NCI-H748 (cell line): Measurements from ENCODE around the gene ATP5IF1.

Experiments
- DNase-seq: peaks from one replicate; lab custom pipeline; 2025; ENCODE audit not compliant: unreplicated experiment; lab: John Stamatoyannopoulos, UW

Gene ATP5IF1

DNA sequence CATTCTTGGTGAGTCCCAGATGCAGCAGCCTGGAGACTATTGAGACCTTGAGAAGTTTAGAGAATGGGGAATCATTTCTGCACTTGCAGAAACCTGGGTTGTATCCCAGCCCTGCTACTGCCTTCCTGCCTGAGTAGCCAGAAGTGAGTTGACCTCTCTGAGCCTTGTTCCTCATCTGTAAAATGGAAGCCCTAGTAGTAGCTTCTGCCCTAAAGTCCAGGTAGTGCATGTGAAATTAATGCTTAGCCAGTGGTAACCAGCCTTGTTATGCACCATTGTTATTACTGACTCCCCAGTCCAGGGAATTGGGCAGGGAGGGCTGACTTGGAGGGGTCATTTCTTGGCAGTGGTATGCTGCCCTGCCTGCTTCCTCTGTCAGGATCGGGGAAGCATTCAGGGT lies 29.0 kb downstream of the ATP5IF1 start:
- no peak for DNase-seq

DNA sequence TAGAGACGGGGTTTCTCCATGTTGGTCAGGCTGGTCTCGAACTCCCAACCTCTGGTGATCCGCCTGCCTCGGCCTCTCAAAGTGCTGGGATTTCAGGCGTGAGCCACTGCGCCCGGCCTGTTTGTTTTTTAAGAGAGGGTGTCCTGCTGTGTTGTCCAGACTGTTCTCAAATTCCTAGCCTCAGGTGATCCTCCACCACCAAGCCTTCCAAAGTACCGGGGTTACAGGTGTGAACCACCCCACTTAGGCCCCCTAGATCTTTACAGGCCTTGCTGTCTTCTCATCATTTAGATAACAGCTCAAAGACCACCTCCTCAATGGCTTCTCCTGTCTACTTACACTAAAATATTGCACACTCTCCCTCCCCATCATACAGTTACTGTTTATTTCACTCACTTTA lies 29.7 kb downstream of the ATP5IF1 start:
- no peak for DNase-seq

DNA sequence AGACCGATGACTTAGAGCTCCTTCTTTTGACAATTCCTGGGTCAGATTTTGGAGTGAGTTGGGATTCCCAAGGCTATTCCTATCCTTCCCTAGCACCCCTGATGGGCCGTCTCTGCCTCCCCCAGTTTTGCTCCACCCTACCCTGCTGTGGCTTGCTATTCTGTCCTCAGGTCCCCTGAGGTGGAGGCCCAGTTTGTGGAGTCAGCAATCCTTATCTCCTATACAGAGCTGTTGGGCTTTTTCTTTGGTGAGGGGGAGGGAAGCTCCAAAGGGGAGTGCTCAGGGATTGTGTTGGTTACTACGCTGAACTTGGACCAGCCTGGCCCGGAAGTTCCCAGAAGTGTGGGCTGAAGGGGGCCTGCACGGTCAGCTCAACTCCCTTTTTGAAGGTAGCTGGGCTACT lies 31.0 kb downstream of the ATP5IF1 start:
- no peak for DNase-seq

DNA sequence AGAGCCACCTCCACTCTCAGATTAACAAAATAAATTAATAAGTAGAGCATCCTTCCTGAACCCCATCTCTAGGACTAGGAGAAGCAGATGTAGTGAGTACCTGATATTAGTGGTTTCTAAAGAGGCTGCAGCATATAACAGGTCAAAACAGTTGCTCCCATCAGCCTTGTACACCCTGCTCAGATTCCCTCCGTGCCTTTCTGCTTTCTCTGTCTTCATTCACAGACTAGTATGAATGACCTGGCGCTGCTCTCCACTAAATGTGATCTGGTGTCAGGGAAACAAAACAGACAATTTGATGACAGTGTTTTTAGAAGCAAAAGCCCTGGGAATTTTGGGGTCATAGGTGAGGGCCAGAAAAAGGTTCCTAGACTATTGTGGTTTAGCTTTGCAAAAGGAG lies 31.7 kb downstream of the ATP5IF1 start:
- DNase-seq, result no peak

DNA sequence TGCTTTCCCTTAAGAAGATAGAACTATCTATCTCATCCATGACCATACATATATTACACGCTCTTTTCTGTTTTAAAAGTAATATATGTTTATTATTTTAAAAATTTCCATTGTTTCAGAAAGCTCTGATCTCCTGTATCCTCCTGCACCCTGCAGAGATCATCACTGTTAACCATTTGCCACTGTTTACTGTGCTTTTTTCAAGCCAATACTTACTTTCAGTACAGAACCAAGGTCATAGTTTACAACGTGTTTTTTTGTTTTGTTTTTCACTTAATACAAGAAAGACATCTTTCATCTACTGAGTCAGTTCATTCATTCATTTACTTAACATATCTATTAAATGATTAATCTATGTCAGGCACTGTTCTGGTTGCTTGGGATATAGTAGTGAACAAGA lies 33.6 kb downstream of the ATP5IF1 start:
- no peak for DNase-seq

DNA sequence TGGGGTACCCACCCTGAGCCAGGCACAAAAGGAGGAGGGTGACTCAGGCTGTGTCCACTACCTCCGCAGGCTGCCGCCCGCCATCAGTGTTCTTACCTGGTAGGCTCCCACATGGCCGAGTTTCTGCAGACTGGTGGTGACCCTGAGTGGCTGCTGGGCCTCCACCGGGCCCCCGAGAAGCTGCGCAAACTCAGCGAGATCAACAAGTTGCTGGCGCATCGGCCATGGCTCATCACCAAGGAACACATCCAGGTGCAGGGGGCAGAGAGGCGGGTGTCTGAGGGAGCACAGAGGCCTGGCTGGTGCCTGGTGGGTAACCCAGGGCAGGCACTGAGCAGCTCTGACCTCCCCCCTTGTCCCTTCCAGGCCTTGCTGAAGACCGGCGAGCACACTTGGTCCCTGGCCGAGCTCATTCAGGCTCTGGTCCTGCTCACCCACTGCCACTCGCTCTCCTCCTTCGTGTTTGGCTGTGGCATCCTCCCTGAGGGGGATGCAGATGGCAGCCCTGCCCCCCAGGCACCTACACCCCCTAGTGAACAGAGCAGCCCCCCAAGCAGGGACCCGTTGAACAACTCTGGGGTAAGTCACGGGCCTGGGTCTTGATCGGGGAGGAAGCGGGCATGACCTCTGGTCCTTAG lies 36.4 kb downstream of the ATP5IF1 start:
- no peak for DNase-seq

DNA sequence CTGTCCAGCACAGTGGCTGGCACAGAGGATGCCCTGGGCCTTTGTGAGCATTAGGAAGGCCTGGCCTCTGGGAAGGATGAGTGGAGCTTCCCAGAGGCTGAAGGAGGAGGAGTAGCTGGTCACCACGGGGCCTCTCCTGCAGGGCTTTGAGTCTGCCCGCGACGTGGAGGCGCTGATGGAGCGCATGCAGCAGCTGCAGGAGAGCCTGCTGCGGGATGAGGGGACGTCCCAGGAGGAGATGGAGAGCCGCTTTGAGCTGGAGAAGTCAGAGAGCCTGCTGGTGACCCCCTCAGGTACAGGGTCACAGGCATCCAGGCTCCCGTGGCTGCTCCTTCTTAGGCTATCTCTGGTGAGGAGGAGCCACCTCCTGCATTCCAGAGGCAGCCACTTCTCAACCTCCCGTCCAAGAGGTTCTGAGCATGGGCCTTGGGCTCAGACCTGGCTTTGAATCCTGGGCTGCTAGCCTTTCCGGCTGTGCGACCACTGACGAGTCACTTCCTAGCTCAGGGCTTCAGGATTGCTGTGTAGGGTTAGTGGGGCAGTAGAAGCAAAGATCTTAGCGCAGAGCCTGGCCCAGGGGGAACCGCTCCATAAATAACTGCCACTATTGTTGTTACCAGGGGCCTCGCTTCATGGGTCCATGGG lies 37.4 kb downstream of the ATP5IF1 start:
- DNase-seq, result no peak

DNA sequence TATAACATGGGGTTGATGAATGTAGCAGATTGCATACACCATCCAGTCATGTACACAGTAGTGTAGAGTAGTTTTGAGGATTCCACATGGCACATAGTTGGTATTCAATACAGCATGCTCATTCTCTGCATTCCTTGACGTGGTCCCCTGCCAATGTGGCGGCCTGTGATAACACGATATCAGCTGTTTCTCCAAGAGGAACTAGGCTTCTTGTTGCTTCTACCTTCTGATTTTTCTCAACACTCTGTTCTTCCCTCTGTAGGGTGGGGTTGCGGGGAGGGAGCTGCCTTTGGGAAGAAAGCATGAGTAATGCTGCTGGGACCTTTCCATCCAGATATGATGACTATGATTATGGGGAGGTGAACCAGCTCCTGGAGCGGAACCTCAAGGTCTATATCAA lies 42.8 kb downstream of the ATP5IF1 start:
- DNase-seq, result no peak

DNA sequence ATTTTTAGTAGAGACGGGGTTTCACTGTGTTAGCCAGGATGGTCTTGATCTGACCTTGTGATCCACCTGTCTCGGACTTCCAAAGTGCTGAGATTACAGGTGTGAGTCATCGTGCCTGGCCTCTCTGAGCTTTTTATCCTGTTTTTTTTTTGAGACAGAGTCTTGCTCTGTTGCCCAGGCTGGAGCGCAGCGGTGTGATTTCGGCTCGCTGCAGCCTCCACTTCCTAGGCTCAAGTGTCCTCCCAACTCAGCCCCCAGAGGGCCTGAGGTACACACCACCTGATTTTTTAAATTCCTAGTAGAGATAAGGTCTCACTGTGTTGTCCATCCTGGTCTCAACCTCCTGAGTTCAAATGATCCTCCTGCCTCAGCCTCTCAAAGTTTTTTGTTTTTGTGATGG lies 43.8 kb downstream of the ATP5IF1 start:
- DNase-seq, result no peak

DNA sequence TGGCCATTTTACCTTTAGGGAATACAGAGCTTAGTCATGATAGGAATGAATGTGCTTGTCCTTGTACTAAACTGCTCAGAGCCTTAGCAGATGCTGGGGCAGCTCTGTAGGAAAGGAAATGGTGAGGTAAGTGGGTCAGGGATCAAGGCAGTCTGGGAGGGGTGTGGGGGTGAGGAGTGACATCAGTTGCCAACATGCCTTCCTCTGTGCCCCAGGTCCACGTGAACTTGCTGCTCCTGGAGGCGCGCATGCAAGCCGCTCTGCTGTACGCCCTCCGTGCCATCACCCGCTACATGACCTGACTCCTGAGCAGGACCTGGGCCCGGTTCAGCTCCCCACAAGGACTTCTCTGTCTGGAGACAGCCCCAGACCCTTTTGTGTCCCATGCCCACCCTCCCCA lies 44.6 kb downstream of the ATP5IF1 start:
- no peak for DNase-seq

DNA sequence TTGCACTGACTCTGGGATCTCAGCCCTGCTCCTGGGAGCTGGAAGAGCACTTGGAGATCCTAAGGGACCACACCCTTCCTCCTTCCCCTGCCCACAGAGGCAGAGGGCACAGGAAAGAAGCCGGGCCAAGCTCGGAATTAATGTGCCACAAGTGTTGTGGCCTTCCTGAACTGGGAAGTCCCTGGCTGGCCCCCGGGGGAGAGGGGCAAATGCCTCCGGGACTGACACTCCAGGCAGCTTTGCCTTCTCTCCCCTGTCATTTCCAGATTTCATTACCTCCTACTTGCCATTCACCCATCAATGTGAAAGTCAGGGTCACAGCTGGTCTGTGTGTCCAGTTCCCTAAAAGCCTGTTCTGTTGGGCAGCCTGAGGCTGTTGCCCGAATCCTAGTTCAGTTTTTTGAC lies 45.1 kb downstream of the ATP5IF1 start:
- no peak for DNase-seq

DNA sequence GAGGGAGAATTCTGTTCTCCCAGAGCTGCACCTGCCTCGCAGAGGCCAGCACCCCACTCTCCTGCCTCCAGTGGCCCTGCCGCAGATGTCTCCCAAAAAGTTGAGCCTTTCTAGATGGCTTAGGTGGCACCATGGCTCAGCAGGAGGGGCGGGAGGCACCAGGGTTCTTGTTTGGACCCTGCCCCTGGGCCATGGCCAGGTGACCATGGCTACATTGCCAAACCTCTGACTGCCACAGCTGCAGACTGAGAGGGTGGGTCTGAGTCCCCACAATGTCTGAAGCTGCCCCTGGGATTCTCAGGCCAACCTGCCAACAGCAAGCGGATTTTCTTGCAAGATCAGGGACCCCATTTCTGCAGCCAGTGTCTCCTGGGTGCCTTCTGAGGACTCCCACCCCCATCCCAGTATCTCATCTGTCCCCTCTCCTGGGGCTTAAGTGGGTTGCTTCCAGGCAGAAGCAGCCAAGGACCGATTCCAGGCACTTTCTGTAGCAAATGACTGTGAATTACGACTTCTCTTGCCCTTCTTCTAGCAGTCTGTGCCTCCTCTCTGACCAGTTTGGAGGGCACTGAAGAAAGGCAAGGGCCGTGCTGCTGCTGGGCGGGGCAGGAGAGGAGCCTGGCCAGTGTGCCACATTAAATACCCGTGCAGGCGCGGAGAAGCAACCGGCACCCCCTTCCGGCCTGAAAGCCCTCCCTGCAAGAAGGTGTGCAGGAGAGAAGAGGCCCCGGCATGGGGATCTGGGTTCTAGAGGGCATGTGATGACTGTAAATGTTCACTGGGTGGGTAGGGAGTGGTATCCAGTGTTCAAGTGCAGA lies 45.9 kb downstream of the ATP5IF1 start:
- DNase-seq, result no peak

DNA sequence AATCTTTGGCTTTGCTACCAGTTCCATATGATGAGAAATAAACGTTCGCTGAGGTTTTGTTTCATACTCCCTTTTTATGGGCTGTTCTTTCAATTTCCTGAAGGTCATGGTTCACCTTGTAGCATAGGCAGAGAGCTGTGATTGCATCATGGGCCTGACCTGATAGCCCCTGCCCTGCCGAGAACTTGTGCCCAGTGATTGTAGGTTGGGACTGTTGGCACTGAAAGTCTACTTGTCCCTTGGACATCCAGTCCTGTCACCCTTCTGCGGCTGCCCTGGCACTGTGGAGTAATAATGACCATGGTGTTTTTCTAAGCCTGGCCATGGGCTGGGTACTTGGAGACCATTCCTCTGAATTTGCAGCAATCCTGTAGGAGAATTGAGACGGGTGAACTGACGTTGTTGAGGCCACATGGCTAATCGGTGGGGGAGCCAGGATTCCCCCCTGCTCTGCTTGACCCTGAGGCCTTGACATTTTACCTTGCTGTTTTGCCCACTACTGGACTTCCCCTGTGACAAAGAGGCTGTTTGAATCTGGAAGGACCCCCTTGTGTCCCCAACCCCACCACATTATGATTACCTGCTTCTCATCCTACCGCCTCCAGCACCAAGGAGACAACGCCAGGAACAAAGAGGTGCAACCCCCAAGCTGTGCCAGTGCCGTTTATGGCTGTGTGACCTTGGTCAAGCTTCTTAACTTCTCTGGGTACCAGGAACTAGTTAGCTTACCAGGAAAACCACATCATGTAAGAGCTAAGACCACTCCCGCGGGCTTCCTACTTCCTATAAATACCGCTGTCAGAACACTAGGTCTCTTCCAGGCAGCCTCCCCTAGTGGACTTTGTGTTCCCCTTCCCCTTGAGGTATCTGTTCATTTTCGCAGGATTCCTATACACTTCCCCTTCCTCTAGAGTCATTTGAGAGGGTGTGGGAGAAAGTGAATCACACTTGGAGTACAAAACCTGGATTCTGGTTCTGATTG lies 46.8 kb downstream of the ATP5IF1 start:
- no peak for DNase-seq

DNA sequence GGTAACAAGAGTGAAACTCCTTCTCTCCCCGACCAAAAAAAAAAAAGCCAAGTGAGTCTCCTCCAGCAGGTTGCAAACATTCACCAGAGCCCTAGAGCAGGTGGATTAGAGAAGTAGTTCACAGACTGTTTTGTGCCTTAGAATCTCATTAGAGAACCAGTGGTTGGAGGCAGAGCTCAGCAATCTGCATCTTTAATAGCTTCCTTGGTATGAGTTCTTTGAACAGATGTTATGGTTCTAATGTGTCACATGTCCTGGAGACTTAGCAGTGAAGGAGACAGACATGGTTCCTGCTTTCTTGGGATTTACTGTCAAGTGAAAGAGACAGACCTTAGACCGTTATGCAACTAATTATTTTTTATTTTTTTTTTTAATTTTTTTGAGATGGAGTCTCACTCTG lies 50.2 kb downstream of the ATP5IF1 start:
- DNase-seq, result no peak
